H9 (cell line): Measurements from ENCODE around the gene CSNK1A1. TPM values are rescaled to one million over a fixed set of nuclear protein-coding genes. Genes with fewer than 3 reads are reported as not detected.
"Not testable (repeated sequence)": the region's sequence is repeated elsewhere in the genome, so short reads cannot be mapped to it uniquely, and the experiment has no call there.

Source experiments
- DNase-seq: peaks from one replicate; pipeline ENCODE4 v3.0.0-alpha.2; 2017
- H2AFZ ChIP-seq: one replicate; pipeline ENCODE4 v1.6.1; 2013; ENCODE audit warnings: mild to moderate bottlenecking, low read length, control low read depth, moderate library complexity
- H2AK5ac ChIP-seq: 2 replicates; pipeline ENCODE4 v1.6.1; 2013; ENCODE audit warnings: low read length, control low read depth, mixed read lengths; ENCODE audit not compliant: insufficient read length
- H2BK120ac ChIP-seq: one replicate; pipeline ENCODE4 v1.6.1; 2013; ENCODE audit warnings: low read depth, mild to moderate bottlenecking, low read length, control low read depth, inconsistent platforms; ENCODE audit not compliant: poor library complexity, severe bottlenecking
- H2BK12ac ChIP-seq: 2 replicates; pipeline ENCODE4 v1.6.1; 2013; ENCODE audit warnings: low read length, control low read depth, mixed read lengths, low read depth; ENCODE audit not compliant: insufficient read length
- H2BK15ac ChIP-seq: 2 replicates; pipeline ENCODE4 v1.6.1; 2013; ENCODE audit warnings: low read depth, low read length, control low read depth
- H2BK20ac ChIP-seq: one replicate; pipeline ENCODE4 v1.6.1; 2013; ENCODE audit warnings: low read depth, mild to moderate bottlenecking, low read length, control low read depth, inconsistent platforms; ENCODE audit not compliant: poor library complexity, severe bottlenecking
- H2BK5ac ChIP-seq: 2 replicates; pipeline ENCODE4 v1.6.1; 2013; ENCODE audit warnings: low read length, control low read depth, mixed read lengths; ENCODE audit not compliant: insufficient read length
- H3K14ac ChIP-seq: 2 replicates; pipeline ENCODE4 v1.6.1; 2013; ENCODE audit warnings: low read length, control low read depth; ENCODE audit not compliant: insufficient read depth
- H3K18ac ChIP-seq: 2 replicates; pipeline ENCODE4 v1.6.1; 2013; ENCODE audit warnings: low read depth, mild to moderate bottlenecking, mixed read lengths, low read length, control low read depth; ENCODE audit not compliant: insufficient read length
- H3K23ac ChIP-seq: 2 replicates; pipeline ENCODE4 v1.6.1; 2013; ENCODE audit warnings: low read length, control low read depth, mixed read lengths, low read depth; ENCODE audit not compliant: insufficient read length
- H3K23me2 ChIP-seq: 2 replicates; pipeline ENCODE4 v1.6.1; 2013; ENCODE audit warnings: low read depth, mild to moderate bottlenecking, mixed read lengths, low read length, control low read depth; ENCODE audit not compliant: insufficient read length, poor library complexity, severe bottlenecking
- H3K27ac ChIP-seq: 2 replicates; pipeline ENCODE4 v1.5.1; 2013; ENCODE audit warnings: low read length, control low read depth, mixed read lengths, low read depth; ENCODE audit not compliant: insufficient read length
- H3K27me3 ChIP-seq: 2 replicates; pipeline ENCODE4 v1.6.1; 2013; ENCODE audit warnings: low read length, control low read depth, inconsistent platforms; ENCODE audit not compliant: insufficient read depth
- H3K4ac ChIP-seq: 2 replicates; pipeline ENCODE4 v1.6.1; 2013; ENCODE audit warnings: low read depth, mild to moderate bottlenecking, control low read depth, inconsistent platforms, low read length, moderate library complexity
- H3K4me1 ChIP-seq: 2 replicates; pipeline ENCODE4 v1.6.1; 2013; ENCODE audit warnings: low read length, control low read depth, inconsistent platforms; ENCODE audit not compliant: insufficient read depth
- H3K4me2 ChIP-seq: 2 replicates; pipeline ENCODE4 v1.6.1; 2013; ENCODE audit warnings: low read length, control low read depth, mixed read lengths; ENCODE audit not compliant: insufficient read length, insufficient read depth
- H3K56ac ChIP-seq: 2 replicates; pipeline ENCODE4 v1.6.1; 2013; ENCODE audit warnings: low read depth, mild to moderate bottlenecking, mixed read lengths, low read length, control low read depth; ENCODE audit not compliant: insufficient read length
- H3K79me1 ChIP-seq: 2 replicates; pipeline ENCODE4 v1.6.1; 2013; ENCODE audit warnings: low read depth, mild to moderate bottlenecking, moderate library complexity, low read length, control low read depth, inconsistent platforms; ENCODE audit not compliant: insufficient read depth, poor library complexity, severe bottlenecking
- H3K79me2 ChIP-seq: 2 replicates; pipeline ENCODE4 v1.6.1; 2013; ENCODE audit warnings: low read length, control low read depth, inconsistent platforms; ENCODE audit not compliant: insufficient read depth
- H3K9ac ChIP-seq: 2 replicates; pipeline ENCODE4 v1.6.1; 2013; ENCODE audit warnings: low read length, control low read depth, mixed read lengths; ENCODE audit not compliant: insufficient read length; ENCODE audit errors: extremely low read depth
- H3K9me3 ChIP-seq: one replicate; pipeline ENCODE4 v1.6.1; 2013; ENCODE audit warnings: low read depth, low read length, inconsistent platforms; ENCODE audit not compliant: control insufficient read depth
- H3T11ph ChIP-seq: one replicate; pipeline ENCODE4 v1.6.1; 2013; ENCODE audit warnings: mild to moderate bottlenecking, low read length, control low read depth, inconsistent platforms
- H4K20me1 ChIP-seq: one replicate; pipeline ENCODE4 v1.6.1; 2013; ENCODE audit not compliant: control insufficient read depth, insufficient read length, insufficient read depth
- H4K5ac ChIP-seq: 2 replicates; pipeline ENCODE4 v1.6.1; 2013; ENCODE audit warnings: low read depth, mild to moderate bottlenecking, mixed read lengths, low read length, control low read depth; ENCODE audit not compliant: insufficient read length
- H4K8ac ChIP-seq: replicated peaks from 2 replicates; pipeline ENCODE4 v1.6.1; 2013; ENCODE audit warnings: low read length, control low read depth, mixed read lengths, low read depth; ENCODE audit not compliant: insufficient read length
- H4K91ac ChIP-seq: 2 replicates; pipeline ENCODE4 v1.6.1; 2013; ENCODE audit warnings: low read depth, mild to moderate bottlenecking, moderate library complexity, mixed read lengths, low read length, control low read depth; ENCODE audit not compliant: insufficient read length
- H3K27ac Mint-ChIP-seq, 3 experiments: 2 replicates in 2 of 3; 3 replicates in 1 of 3; pipeline ENCODE4 v1.8.0; 2020 to 2021; ENCODE audit warnings: mixed read lengths in 3 of 3, mild to moderate bottlenecking in 1 of 3, moderate library complexity in 1 of 3
- H3K27me3 Mint-ChIP-seq: 2 replicates; pipeline ENCODE4 v1.8.0; 2021; ENCODE audit warnings: low read depth, mild to moderate bottlenecking, moderate library complexity, mixed read lengths
- H3K36me3 Mint-ChIP-seq, 3 experiments: 2 replicates in 2 of 3; 3 replicates in 1 of 3; pipeline ENCODE4 v1.8.0; 2020 to 2021; ENCODE audit warnings: low read depth in 3 of 3, mixed read lengths in 3 of 3; ENCODE audit not compliant: insufficient read depth in 1 of 3
- H3K4me1 Mint-ChIP-seq, 2 experiments: 2 replicates each; pipeline ENCODE4 v1.8.0; 2020; ENCODE audit warnings: mixed read lengths in 2 of 2
- H3K4me3 Mint-ChIP-seq, 2 experiments: 2 replicates in 1 of 2; 3 replicates in 1 of 2; pipeline ENCODE4 v1.8.0; 2020 to 2021; ENCODE audit warnings: mild to moderate bottlenecking in 2 of 2, mixed read lengths in 2 of 2, moderate library complexity in 1 of 2
- H3K9me3 Mint-ChIP-seq, 2 experiments: 2 replicates in 1 of 2; 3 replicates in 1 of 2; pipeline ENCODE4 v1.8.0; 2020; ENCODE audit warnings: mild to moderate bottlenecking in 2 of 2, mixed read lengths in 2 of 2, moderate library complexity in 1 of 2
- CTCF ChIP-seq: fragments of 200-600 bp; sonication (generic); conservative IDR thresholded peaks from 3 replicates; pipeline ENCODE4 v1.8.0; 2021; ENCODE audit warnings: antibody characterized with exemption, mild to moderate bottlenecking
- WGBS: extraction: QIAGEN DNeasy Blood & Tissue Kit; methylation state at CpG from one replicate; pipeline ENCODE4 v1.1.7; 2013; ENCODE audit warnings: missing lambda C conversion rate, low lambda C conversion rate, mixed read lengths; ENCODE audit not compliant: insufficient read length; ENCODE audit errors: extremely low coverage; 5-methylcytosine and 5-hydroxymethylcytosine counted together
- total RNA-seq: library from RNA; stranded (reverse); gene quantifications from 2 replicates; pipeline ENCODE4 v1.2.1, GENCODE V29; 2021

Gene CSNK1A1
- total RNA-seq, 1 experiment from 2014 or later = 310 TPM

GRCh38 chr5:149596712-149597111 is 45.5 kb upstream of the CSNK1A1 start:
- Histone ChIP-seq H4K5ac (no peak overlapping the region), H2BK15ac (no peak overlapping the region), H2BK5ac (no peak overlapping the region), H3K79me2 (no peaks in the 10 kb centered on the region), H3K27ac (no peak overlapping the region), H3K79me1 (no peaks in the 10 kb centered on the region), H2BK12ac (no peak overlapping the region), H2BK20ac (no peak overlapping the region), H4K8ac (no peak overlapping the region), H3K9me3 (no peaks in the 10 kb centered on the region), H2BK120ac (no peak overlapping the region), H3K23me2 (no peaks in the 10 kb centered on the region), H2AK5ac (no peak overlapping the region), H3K4me1 (peaks cover 5% of the 10 kb centered on the region; the same call in 1 of the 2 replicates), H3K9ac (no peak overlapping the region), H3K14ac (no peak overlapping the region), H3K27me3 (no peaks in the 10 kb centered on the region), H4K91ac (no peak overlapping the region), H3K18ac (no peak overlapping the region), H3K23ac (no peak overlapping the region), H3K4me2 (no peak overlapping the region), H3T11ph (no peak overlapping the region), H3K56ac (no peak overlapping the region), H2AFZ (no peak overlapping the region), H4K20me1 (no peaks in the 10 kb centered on the region), H3K4ac (no peak overlapping the region)
- Mint-ChIP-seq H3K9me3 (no peaks in the 10 kb centered on the region), H3K36me3 (no peaks in the 10 kb centered on the region), H3K4me1 (peaks cover 4 to 8% of the 10 kb centered on the region in 2 experiments; a peak in 2 of 4 replicates), H3K27me3 (no peaks in the 10 kb centered on the region), H3K27ac (no peak overlapping the region), H3K4me3 (no peak overlapping the region)
- DNase-seq = no peak
- no CpG with 5 or more reads among the region's 2 CpGs for WGBS
- TF ChIP-seq CTCF = no peak

GRCh38 chr5:149595105-149595504 is 43.9 kb upstream of the CSNK1A1 start:
- H3K27ac Mint-ChIP-seq, H2BK20ac ChIP-seq, H3K4me1 Mint-ChIP-seq, H3K4me1 ChIP-seq, H2AFZ ChIP-seq, DNase-seq, H3K9ac ChIP-seq, H3K27me3 ChIP-seq, H4K8ac ChIP-seq, H3K4me3 Mint-ChIP-seq, H3K4me2 ChIP-seq, H3K23ac ChIP-seq, H4K91ac ChIP-seq, H3K9me3 ChIP-seq, H3K4ac ChIP-seq, H3K27ac ChIP-seq, H2BK5ac ChIP-seq, H2AK5ac ChIP-seq, H4K5ac ChIP-seq, H2BK120ac ChIP-seq, H3K18ac ChIP-seq, H3K36me3 Mint-ChIP-seq, H3K14ac ChIP-seq, H3K23me2 ChIP-seq, H3K56ac ChIP-seq, H3K9me3 Mint-ChIP-seq, H3K79me2 ChIP-seq, H2BK15ac ChIP-seq, H3T11ph ChIP-seq, H2BK12ac ChIP-seq, H3K27me3 Mint-ChIP-seq, H4K20me1 ChIP-seq, H3K79me1 ChIP-seq: not testable (repeated sequence)
- no CpG with 5 or more reads among the region's 3 CpGs for WGBS
